Fibroblast of skin of left biceps (primary cell): ENCODE data around the gene LUZP2.
"Not testable (repeated sequence)": the region's sequence is repeated elsewhere in the genome, so short reads cannot be mapped to it uniquely, and the experiment has no call there.

Experiments used
- DNase-seq, 2 experiments: peaks; one replicate each; pipeline ENCODE4 v3.0.0-alpha.2; 2013; ENCODE audit warnings: low read depth in 2 of 2

LUZP2 gene

DNA sequence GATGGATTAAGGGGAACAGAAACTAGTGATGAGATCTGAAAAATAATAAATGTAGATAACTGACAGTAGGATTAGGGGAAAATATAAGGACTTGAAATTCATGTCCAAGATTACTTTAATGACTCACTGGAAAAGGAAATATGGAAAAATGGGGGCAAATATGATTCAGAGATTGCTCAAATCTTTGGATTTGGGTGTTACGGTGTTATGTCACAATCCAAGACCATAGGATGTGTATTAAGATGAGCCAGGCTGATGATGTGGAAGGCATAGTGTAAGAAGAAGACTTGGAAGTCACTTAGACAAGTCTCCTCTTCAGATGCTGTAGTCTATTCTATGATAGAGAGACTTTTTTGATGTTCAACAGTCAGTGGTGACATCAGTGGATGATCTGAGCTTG lies 323.7 kb downstream of the LUZP2 start:
- DNase-seq: no peak

DNA sequence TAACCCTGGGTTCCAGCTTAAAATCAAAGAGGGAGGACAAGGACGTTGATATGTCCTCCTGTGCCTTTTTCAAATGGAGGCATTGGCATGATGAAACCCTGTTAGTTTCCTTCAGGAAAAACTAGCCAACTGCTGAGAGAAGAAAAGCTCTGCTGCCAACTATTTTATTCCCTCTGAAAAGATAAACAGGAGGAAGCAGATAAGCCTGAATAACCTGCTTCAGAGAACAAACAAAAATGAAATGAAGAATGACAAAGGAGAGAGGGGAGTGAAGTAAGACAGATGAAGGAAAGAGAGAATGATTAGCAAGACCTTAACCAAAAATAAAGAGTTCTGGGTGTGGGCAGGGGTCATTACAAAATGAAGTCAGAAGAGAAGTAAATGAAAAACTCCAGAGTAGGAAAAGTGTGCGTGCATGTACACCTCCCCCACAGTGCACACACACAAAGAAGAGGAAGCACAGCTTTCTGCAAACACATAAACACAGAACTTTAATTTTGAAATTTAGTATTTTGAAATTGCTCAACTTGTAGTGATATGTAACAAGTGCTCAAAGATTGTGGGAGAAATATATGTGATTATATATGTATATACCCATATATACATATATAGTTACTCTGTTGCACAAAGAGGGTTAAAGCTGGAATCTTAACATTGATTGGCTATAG lies 332.2 kb downstream of the LUZP2 start:
- DNase-seq: no peak

DNA sequence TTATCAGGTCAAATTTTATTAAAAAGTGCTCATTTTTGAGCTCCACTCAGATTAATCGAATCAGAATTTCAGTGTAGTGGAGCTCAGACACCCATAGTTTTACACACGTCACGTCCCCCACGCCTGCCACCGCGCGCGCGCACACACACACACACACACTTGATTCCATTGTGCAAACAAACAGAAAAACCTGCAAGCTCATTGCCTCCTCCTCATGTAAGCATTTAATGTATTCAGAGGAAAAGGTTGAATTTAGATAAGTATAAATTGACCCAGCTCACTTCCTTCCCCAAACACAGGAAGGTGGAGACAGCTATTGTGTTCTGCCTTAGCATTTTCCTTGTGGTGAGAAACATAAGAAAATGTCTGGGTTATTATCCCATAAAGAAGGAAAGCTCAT lies 336.7 kb downstream of the LUZP2 start:
- DNase-seq: no peak

DNA sequence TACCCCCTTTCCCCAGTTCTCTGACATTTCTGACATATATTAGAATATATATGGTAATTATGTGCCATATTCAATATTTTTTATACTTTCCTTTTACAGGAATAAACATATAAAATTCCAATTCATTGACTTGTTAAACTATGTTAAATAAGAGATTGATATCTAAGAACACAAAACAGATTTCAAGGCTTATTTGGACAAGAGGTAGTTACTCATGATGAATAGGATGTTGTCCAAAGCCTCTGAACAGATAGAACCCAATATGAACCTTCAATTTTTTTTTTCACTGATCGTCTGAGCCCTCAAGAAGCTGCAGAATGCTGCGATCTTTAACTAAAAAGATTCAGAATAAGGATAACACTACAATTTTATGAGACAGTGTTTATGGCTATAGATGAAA lies 340.3 kb downstream of the LUZP2 start:
- no peak for DNase-seq

DNA sequence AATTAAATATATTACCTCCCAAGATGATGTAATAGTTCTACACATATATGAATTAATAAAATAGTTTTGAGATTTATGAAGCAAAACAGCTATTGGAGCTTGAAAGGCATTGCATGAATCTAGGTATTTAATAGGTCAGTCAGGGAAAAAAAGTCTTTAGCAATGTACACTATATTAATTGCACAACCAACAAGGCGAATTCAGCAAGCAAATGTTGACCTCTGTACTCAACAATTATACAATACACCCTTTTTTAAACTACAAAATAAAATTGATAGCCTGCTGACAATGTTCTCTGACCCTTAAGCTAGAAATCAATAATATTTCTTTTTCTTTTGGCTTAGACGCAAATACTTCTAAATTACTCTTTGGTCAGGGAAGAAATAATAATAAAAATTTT lies 345.5 kb downstream of the LUZP2 start:
- DNase-seq: no peak

DNA sequence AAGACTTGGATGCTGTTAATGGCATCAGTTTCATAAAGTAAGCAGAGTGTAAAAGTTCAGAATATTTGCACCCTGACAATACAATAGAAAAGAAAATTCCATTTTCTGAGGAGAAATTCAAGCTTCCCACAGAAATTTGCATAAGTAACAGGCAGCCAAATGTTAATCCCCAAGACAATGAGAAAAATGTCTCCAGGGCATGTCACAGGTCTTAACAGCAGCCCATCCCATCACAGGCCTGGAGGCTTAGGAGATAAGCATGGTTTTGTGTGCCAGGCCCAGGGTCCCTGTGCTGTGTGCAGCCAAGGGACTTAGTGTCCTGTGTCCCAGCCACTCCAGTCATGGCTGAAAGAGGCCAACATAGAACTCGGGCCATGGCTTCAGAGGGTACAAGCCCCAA lies 347.6 kb downstream of the LUZP2 start:
- DNase-seq: no peak

DNA sequence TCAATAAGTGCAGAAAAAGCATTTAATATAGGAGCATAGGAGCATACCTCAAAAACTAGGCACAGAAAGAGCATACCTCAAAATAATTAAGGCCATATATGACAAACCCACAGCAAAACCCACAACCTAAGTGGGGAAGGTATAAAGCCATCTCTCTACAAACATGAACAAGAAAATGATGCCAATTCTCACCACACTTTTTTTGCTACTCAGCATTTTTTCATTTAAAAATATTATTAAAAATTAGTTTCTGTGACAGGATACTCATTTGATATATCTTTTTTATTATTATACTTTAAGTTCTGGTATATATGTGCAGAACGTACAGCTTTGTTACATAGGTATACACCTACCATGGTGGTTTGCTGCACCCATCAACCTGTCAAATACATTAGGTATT lies 352.0 kb downstream of the LUZP2 start:
- DNase-seq: no peak

DNA sequence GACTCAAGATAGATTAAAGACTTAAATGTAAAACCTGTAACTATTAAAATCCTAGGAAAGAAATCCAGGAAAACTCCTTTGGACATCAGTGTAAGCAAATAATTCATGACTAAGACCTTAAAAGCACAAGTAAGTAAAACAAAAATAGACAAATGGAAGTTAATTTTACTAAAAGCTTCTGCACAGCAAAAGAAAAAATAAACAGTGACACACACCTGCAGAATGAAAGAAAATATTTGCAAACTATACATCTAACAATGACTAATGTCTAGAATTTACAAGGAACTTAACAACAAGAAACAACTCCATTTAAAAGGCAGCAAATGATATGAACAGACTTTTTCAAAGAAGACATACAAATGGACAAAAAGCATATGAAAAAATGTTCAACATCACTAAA lies 359.1 kb downstream of the LUZP2 start:
- DNase-seq: no peak

DNA sequence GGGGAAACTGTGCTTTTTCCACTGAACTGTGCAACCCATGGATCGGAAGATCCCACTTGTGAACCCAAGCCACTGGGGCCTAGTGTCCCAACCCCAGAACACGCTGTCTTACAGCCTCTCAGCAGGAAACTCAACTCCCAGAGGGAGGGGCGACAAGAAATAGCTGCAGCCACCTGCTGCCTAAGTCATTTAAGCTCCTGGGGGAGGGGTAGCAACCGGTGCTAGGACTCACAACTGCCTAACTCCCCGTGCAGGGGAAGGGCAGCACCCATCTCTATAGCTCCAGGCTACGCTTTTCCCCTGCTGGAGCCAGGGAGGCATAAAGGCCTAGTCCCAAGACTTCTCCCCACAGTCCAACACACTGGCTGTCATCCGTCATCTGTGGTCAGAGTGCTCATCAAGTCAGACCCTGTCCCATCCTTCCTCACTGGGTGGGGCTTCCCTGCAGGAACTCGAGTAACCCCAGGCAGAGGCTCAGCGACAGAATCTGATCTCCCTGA lies 363.0 kb downstream of the LUZP2 start:
- DNase-seq: no peak

DNA sequence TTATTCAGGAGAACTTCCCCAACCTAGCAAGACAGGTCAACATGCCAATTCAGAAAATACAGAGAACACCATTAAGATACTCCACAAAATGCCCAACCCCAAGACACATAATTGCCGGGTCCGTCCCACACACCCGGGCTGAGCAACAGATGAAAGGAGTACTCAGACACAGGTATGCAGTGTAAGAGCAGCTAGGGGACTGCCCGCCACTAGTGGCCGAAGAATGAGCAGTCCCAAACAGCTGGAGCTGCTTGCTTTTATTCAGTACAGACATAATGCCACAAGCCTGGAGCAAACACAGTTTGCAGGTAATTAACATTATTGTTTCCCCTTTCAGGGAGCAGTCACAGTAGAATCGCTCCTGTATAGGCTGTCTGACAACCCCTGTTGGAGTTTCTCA lies 364.6 kb downstream of the LUZP2 start:
- DNase-seq: no peak

DNA sequence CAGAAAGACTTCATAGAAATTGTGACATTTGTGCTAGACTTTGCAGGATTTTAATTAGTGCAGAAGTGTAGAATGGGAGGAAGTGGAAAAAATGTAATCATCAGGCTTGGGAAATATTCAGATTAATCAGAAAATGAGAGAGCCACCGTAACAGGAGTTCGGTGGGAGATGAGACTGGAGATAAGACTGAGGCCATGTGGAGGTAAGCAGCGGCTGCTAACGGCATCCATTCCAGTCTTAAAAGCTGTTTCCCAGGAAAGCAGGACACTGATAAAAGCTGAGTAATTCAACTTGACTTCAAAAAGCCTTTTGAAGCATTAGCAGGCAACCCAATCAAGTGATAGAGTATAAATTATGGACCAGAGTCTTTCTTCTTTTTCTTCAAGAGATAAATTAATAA lies 369.9 kb downstream of the LUZP2 start:
- DNase-seq: no peak

DNA sequence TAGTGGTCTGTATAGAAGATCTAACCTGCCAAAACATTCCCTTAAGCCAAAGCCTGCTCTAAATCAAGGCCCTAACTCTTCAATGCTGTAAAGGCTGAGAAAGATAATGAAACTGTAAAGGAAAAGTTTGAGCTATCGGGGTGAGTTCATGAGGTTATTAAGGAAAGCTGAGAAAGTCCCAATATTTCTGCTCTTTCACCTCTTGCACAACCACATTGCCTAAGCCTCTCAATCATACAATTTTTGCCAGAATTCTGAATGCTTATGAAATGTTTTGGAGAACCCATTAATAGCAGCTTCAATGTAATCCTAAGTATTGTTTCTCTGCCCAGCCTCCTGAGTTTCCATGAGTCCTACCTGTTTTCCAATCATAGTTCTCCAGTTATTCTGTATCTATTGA lies 373.2 kb downstream of the LUZP2 start:
- DNase-seq: no peak

DNA sequence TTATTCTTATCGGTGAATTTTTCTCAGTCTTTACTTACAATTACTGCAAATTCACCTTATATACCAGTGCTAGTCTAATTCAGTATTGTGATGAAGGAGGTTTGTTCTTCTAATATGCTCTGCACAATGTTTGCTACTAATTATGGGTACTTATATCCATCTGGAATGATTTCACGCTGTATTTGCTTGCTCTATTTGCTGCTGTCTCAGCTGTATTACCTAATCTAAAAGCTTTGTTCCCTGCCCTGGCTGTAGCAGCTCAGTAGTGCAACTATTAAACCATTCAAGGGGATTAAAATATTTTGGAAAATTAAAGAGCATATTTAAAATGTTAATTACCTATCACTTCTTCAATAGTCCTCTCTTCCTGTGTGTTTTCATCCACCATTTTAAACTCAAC lies 375.3 kb downstream of the LUZP2 start:
- DNase-seq: no peak

DNA sequence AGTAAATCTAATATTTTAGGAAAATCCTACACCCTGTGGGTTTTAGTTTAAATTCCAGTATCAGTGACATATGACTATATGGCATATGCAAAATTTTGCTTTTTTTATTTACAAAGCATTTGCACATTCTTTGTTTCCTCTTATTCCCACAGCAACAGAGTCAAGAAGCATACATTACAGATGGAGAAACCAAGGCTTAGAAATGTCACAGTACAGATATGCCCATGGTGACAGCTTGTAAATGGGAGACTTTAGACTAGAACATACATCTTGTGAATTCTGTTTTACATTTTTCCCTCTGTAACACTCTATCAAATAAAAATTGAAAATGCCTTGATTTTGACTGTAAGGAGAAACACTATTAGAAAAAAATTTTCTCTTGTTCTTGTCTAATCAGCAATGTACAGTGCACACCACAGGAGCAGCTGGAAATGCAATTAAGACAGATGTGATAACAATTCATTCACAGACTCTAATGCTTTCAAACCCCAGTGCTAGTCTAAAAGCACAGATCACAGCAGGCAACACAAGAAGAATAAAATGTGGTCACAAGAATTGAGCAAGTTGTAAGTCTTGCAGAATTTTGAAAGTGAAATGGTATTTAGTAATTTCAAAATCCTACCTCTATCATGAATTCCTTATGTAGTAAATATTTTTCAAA lies 375.9 kb downstream of the LUZP2 start:
- no peak for DNase-seq

DNA sequence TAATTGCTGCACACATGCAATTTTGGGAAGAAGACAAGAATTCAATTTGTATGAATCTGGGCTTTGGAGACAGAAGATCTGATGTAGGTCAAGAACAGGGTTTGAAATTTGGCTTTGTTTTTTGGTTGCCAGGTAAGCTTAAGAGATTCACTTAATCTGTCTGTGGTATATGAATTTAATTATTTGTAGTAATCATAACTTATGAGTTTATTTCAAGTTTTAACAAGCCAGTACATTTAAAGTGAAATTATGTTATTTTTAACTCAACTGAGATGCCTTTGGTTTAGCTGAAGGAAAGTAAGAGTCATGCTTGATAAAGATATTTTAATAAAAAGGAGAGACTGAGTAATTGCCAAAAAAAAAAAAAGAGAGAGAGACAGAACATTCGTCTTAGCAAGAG lies 384.1 kb downstream of the LUZP2 start:
- no peak for DNase-seq

DNA sequence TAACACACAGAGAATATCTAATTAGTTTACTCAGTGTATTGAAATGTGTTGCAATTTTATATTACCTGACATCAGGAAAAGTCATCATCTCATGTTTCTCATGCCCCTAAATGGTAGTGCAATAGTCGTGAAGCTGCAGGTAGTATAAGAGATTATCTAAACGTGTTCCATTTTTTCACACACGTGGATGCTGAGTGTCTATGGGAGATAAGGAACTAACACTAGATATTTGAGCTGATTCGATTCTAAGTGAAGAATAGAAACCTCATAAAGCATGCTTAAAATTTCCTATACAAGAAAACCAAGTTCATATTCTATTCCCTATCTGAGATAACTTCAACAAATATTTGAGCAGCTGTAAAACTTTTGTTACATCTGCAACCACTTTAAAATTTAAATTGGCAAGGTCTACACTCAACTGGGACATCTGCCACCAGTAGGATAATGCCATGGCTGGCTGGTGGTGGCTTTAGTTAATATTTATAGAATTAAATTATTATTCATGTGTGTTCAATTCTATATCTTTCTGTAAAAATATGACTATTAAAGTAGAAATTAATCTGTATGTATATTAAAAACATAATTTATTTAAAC lies 388.8 kb downstream of the LUZP2 start:
- no peak for DNase-seq

DNA sequence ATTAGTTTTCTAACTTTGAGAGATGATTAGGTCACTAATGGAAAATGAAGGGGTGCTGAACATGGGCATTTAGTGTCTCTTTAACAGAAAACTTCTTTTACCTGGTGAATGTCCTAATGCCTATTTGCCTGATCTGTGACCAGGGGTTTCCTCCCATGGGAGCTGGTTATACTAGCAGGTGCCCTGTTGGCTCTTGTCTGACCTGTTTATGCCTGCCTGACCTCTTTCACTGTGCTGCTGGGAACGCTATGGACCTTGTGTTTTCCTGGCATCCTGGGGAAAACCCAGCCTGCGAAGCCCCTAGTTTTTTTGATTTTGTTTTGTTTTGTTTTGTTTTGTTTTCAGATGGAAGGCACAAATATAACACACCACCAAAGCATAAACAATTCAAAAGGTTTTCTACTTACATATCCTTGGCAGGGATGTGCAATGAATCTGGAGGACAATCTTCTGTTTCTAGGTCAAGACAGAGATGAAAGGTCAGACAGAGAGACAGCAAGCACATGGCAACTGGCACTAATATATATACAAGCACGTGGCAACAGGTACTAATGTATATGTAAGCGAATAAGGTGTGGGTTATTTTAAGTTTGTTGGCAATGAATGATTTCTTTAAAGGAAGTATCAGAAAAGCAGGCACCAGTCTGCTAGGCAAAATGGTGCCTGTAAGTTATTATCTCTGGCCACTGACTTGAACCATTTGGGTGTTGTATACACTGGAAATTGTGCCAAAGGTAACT lies 390.2 kb downstream of the LUZP2 start:
- DNase-seq: no peak

DNA sequence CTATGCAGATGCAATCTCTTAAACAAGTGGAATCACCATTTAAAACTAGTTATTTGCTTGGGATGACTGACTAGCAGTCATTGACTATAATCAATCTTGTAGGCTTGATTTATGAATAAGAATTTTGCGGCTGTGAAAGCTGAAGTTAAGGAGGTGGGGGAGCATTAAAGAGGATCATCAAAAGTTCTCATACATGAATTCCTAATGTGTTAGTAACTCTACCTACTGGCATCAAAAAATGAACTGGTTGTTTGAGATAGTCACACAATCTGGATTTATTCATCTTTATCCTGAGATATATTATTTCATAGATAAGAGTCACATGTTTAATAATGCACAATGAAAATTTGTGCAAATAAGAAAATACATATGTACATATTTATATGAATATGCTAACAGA lies 393.6 kb downstream of the LUZP2 start:
- no peak for DNase-seq

DNA sequence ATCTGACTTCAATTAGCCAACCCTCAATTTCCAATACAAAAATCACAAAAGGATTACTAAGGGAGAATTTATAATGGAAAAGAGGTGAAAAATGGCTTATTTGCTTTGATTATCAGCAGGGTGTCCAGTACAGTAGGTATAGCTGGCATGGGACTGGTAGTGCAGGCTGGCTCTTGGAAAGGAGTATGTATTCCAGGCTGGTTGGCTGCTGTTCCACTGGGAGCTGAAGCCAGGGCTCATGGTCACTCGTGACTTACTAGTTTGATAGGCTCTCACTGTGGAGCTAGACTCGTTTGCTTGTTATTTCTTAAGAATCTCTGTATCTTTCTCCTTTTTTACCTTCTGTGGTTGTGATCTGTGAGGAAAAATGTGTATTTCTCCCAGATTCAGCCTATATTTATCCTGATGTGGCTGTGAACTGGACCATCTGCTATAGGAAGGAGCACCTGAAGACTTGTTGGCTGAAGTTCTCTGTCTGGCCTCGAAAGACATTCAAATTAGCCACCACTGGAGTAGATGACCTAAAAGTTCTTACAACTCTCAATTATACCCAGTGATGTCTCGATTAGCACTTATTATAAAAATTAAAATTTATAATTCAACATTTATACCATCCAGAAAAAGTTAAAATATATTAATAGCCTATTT lies 395.1 kb downstream of the LUZP2 start:
- DNase-seq: not testable (repeated sequence)

DNA sequence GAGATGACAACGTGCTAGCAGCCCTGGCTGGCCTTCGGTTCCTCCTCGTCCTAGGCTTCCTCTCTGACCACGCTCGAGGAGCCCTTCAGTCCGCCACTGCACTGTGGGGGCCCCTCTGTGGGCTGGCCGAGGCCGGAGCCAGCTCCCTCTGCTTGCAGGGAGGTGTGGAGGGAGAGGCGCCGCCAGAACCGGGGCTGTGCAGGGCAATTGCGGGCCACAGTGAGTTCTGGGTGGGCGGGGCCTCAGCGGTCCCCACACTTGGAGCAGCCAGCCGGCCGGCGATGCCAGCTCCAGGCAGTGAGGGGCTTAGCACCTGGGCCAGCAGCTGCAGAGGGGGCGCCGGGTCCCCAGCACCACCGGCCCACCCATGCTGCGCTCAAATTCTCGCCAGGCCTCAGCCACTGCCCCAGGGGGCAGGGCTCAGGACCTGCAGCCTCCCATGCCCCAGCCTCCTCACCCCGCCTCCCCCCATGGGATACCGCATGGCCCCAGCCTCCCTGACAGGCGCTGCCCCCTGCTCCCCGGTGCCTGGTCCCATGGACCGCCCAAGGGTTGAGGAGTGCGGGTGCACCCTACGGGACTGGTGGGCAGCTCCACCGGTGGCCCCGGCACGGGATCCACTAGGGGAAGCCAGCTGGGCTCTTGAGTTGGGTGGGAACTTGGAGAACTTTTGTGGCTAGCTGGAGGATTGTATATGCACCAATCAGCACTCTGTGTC lies 399.4 kb downstream of the LUZP2 start:
- no peak for DNase-seq

DNA sequence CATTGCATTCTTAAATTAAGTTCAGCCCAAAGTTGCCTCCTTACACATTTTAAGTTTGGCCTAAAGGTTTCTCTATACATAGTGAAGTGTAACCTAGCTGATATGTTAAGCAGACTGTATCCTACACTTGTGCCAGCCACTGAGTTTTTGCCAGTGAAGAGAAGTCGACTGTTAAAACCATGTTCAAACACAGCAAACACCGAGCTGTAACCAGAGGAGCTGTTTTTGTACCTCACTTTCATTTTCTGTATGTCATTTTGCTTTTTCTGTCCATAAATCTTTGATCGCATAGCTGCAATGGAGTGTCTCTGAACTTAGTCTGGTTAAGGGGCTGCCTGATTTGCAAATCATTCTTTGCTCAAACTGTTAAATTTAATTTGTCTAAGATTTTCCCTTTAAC lies 403.7 kb downstream of the LUZP2 start:
- DNase-seq: no peak
